SKM-1 (cell line): ENCODE results near the gene G3BP2.

Source experiments
- DNase-seq: peaks from one replicate; lab custom pipeline; 2025; ENCODE audit not compliant: unreplicated experiment; lab: John Stamatoyannopoulos, UW

The G3BP2 gene

DNA sequence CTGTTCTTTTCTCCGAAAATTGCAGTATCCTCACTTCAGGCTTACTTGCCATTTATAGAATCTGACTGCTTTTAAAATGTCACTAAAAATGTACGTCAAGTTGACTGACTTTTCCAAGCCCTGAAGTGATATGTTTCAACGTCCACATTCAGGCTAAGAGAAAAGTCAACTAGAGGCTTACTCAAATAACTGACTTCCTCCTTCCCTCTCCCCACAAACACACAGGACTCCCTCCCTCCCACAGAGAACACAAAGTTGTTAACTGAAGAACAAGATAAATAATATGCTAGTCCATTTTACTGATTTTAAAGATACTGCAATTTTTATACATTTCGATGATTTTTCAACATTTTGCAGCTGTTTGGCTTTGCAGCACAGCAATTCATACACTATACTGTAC is 29.1 kb downstream of the G3BP2 start:
- no peak for DNase-seq

DNA sequence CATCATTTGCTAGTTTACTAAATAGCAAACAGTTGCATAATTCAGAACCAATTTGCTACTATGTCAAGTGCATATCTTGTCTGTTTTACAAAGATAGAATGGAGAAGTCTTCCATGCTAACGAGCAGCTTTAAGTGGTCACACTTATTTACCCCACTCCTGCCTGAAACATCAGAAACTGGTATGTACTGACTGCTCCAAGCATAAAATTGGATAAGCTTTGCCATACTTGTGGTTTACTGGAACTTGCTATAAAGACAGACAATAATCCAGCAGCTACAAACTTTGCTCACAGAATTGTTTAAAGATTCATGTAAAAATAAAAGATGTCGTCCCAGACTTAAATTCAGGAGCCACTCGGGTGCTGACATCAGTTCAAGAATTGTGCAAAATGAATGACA is 29.6 kb downstream of the G3BP2 start:
- DNase-seq: no peak

GRCh38 chr4:75639124-75639695 is 34.0 kb downstream of the G3BP2 start:
- DNase-seq: no peak

DNA sequence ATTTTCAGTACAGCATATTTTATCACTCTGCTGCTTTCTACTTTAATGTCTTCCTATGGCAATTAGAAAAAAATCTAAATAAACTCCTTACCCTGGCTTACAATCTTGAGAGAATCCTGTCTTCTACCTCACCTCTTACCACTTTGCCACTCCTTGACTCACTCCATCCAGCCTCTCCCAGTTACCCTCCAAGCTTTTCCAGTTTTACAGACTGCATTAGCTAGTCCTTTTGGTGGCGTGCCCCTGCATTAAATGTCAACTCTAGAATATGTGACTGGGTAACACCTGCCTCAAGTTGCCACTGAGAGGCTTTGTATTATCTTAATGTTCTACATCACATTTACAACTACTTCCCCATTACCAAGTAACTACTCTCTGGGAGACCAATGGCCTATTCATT is 35.4 kb downstream of the G3BP2 start:
- no peak for DNase-seq

DNA sequence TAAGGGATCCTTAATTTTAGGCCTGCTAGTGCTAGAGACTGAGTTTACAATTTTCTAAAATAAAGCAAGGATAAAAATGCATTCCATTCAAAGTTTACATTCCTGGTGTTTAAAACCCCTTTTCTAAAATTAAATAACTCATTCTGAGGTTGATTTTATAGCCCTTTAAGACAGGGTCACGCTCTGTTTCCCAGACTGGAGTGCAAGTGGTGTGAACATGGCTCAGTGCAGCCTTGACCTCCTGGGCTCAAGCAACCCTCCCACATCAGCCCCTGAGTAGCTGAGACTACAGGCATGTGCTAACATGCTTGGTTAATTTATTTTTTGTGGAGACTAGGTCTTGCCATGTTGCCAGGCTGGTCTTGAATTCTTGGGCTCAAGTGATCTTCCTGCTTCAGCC is 36.0 kb downstream of the G3BP2 start:
- no peak for DNase-seq

- DNase-seq: no peak
Measured at GRCh38 chr4:75634951-75635350, 38.3 kb downstream of the G3BP2 start.

DNA sequence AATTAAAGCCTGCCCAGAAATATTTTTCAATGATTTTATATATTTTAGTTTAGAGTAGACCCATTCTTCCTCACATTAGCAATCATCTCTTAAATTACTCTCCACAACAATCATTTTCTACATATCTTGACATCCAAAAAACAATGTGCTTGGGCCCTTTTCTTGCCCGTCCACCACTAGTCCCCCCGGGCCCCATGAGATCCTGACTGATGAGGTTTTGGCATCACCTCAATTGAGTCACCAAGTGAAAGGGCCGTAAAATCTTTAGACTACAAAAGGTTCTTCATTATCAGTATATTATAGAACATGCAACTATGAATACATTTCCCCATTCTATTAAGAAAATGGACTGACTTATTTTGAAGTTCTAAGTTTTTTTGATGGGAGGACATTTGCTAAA is 38.9 kb downstream of the G3BP2 start:
- no peak for DNase-seq

DNA sequence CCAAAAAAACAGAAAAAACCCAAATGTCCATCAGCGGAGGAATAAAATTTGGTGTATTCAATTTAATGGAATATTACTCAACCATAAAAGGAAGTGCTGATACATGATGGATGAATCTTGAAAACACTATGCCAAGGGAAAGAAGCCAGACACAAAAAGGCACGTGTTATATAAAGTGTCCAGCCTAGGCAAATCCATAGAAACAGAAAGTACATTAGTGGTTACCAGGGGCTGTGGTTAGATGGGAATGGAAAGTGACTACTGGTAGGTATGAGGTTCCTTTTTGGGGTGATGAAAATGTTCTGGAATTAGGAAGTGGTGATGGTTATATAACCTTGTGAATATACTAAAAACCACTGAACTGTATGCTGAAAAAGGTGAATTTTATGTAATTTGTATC is 39.4 kb downstream of the G3BP2 start:
- no peak for DNase-seq

- DNase-seq: no peak
Measured at GRCh38 chr4:75630937-75631329, 42.3 kb downstream of the G3BP2 start.

DNA sequence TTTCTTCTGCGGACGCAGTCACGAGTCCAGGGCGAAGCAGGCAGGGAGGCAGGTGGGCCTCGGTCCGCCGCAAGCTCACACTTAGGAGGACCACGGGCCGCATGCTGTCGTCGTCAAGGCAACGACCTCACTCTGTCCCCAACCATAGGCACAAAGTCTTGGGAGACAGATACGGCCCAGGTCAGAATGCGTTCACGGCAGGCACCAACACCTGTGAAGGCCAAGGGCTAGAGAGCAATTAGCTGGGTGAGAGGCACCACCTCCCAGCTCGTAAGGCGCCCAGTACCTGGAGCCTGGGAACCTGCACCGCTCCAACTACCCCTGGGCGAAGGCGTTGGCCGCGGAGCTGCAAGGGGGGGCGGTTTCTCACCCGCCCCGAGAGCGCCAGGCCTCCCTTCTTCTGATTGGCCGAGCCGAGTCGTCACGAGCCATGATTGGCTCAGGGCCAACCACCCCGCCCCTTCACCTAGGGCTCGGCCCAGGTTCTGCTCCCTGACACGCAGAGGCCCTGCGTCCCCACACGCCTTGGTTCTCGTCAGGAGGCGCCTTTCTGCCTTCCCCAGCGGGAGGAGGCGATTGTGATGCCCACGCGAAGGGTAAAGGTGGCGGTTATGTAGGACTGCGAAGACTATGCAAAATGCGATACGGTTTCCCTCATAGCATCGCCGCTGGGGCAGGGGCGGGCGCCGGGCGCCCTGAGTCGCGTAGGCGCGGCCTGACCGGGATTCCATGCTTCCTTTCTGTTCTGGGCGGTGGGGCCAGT is 42.9 kb downstream of the G3BP2 start, which contains the start of gene CDKL2:
Gene CDKL2, minus strand, starts transcription at position 355 of the 763 bp plus-strand sequence. CDS start 4,540 bp downstream, outside the sequence.
- DNase-seq: no peak

- no peak for DNase-seq
Measured at GRCh38 chr4:75629239-75629638, 44.0 kb downstream of the G3BP2 start.

GRCh38 chr4:75623026-75623425 is 50.2 kb downstream of the G3BP2 start:
- no peak for DNase-seq

DNA sequence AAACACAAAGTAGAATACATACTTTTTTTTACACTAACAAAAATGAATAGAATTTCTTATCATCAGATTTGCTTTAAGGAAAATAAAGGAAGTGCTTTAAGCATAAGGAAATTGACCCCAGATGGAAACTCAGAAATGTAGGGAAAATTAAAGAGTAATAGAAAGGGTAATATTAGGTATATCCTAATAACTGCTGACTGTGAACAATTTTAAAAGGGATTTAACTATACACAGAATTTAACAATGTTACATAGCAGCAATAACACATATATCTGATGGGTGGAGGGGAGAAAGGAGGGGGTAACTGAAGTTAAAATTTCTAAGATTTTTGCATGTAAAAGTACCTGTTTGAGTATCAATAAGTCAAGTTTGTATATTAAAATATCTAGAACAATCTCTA is 51.5 kb downstream of the G3BP2 start:
- no peak for DNase-seq

DNA sequence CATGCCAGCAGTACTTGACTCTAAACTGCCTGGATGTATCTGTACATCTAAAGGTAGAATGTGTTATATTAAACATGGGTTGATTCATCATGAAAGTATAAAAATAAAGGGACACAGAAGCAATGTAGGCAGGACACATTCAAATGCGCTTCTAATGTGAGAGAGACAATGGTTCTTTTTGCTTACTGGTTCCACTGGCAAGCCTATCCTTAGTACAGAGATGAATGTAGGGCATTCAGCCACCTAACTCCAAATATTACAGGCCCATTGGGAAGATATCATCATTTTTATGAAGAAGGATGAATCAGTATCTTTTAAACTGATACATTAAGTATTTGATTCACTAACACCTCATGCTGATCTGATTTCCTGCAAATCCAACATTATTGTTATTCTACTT is 60.9 kb downstream of the G3BP2 start:
- DNase-seq: no peak

DNA sequence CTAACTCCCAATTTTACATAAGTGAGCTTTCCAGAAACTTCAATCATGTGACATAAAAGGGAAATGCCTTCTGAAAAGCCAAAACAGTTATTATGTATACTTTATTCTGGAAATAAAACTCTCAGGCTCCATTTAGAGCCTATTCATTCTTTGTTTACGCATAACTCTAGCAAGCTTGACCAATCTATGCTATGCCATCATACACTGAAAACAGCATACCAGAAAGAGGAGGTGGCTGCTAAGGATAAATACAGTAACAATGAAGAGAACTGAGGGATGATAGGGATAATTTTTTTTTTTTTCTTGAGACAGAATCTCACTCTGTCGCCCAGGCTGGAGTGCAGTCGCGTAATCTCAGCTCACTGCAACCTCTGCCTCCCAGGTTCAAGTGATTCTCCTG is 67.3 kb downstream of the G3BP2 start:
- DNase-seq: no peak

- DNase-seq: no peak
Measured at GRCh38 chr4:75599647-75600046, 73.6 kb downstream of the G3BP2 start.

DNA sequence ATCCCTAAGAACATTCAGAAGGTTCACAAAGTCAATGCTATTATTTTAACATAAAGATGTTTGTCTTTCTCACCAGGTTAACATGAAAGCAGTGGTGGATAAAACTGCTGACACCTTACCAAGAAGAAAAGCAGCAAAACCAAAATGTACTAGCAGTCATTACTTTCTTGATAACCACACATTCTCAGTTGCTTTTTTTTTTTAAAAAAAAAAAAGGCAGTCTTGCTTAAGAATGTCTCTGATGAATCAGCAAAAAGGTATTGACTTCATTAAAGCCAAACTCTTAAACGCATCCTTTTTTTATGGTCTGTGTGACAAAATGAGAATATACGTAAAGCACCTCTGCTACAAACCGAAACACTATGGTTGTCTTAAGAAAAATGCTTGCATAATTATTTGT is 74.8 kb downstream of the G3BP2 start:
- DNase-seq: no peak

DNA sequence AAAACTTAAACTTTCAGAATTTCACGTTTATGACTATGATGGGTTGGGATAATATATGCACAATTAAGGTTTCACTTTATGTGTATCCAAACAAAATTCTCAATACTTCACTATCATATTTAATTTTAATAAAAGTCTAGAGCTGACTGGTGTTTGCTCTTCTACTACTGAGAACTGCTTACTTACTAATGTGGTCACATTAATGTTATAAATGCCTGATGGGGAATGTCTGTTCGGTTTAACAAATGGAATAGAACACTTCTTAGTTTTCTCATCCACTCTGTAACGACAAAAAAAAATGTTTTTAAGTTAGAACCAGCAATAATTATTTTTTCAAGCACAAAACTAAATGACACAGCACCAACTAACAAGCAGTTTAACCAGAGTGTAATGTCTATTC is 77.2 kb downstream of the G3BP2 start:
- no peak for DNase-seq

- DNase-seq: no peak
Measured at GRCh38 chr4:75593393-75593792, 79.8 kb downstream of the G3BP2 start.
